ENCODE results near the gene ATG3. TPM values are rescaled to one million over a fixed set of nuclear protein-coding genes. Genes with fewer than 3 reads are reported as not detected.

The ATG3 gene
- 43.3 to 56.3 TPM (median 45.0 TPM) in 5 replicates for total RNA-seq (2022; extraction: Qiagen RNA extraction)

DNA sequence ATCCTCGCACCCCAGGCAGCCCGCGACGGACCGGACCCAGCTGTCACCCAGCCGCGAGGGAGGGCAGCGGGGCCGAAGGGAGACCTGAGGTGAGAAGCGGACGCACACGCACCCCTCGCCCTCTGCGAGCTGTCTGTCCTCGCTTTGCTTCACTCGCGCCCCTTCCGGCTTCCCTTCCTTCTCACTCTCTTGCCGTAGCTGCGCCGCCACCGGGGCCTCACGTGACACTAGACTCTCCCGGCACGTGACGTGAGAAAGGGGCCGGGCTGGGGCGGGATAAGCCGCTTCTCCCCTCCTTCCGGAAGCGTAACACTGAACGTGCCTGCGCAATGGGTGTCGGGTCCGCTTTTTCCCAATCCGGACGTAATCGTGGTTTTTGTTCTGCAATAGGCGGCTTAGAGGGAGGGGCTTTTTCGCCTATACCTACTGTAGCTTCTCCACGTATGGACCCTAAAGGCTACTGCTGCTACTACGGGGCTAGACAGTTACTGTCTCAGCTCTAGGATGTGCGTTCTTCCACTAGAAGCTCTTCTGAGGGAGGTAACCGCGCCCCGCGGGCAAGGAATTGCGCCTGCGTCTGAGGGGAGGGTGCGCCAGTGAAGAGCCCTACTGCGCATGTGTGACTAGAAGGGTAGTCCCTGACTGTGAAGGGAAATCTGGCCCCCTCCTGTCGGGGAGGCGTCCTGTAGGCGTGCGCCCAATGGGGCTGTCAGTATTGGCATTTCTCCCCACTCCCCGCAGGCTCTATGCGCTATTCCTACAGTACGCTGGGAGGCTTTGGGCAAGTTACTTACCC, at the start of gene ATG3, which contains the start of gene SLC35A5:
ATG3 (minus strand) TSS at position 229 of the 796 bp plus-strand sequence. CDS start 434 bp downstream, outside the sequence.
SLC35A5 (plus strand) TSS at position 312 of the 796 bp plus-strand sequence. CDS start 1,359 bp downstream, outside the sequence.

DNA sequence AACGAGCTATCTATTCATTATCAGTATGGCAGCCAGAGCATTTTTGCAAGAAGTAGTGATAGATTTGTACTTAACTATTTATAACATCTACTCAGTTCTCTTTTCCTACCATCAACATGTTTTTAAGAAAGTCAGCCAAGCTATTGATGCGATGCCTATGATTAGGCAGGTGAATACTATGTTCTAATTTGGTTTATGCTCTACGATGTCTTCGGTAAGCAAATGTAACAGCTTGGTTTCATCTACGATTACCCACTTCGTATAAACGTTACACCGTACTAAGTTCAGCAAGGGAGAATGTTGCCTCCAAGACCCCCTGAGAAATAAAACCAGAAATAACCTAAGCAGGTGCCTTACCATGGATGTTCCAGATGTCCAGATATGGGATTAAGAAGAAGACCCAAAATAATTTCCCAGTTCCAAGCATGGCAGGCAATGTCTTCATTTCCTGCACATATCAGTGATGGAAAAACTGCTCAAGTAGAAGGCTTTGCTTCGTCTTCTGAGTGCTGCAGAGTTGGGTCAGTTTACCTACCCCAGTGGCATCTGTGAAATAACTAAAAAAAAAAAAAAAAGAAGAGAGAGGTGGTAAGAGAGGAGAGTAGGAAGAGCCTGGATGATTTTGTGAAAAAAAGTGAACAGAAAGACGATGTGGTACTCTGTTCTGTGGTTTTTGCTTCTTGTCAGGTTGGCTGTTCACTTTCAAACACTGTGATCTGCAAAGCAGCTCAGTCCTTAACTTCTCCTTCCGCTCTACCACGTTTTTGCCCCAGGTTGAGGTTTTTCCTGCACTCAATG, 62.6 kb downstream of the ATG3 start, which contains the start of gene BTLA:
BTLA (minus strand) TSS at position 559 of the 798 bp plus-strand sequence; CDS start at position 445, 114 bp downstream.

Other genes with a start within 250 kb of the ATG3 start
- not detected in 5 replicates for gene CD200, start 228.8 kb downstream of the ATG3 start, total RNA-seq (2022; extraction: Qiagen RNA extraction)
- gene BTLA, start 62.5 kb downstream of the ATG3 start, total RNA-seq (2022; extraction: Qiagen RNA extraction): not detected in 5 replicates
- gene SLC35A5, start 83 bp upstream of the ATG3 start, total RNA-seq (2022; extraction: Qiagen RNA extraction): 11.3 to 17.0 TPM (median 16.0 TPM) in 5 replicates
- gene CCDC80, start 79.2 kb upstream of the ATG3 start, total RNA-seq (2022; extraction: Qiagen RNA extraction): 35.4 to 71.1 TPM (median 52.7 TPM) in 5 replicates